Stomach smooth muscle (tissue), 2 donors: ENCODE measurements around the gene MAML3.

Experiments used
- H3K27ac ChIP-seq: one replicate; pipeline ENCODE4 v1.7.0; 2013; ENCODE audit warnings: mild to moderate bottlenecking, low read length, inconsistent platforms
- H3K27me3 ChIP-seq, 2 donors: one replicate each; pipeline ENCODE4 v1.7.0; 2013; ENCODE audit warnings: low read length in 2 of 2; ENCODE audit not compliant: insufficient read depth in 2 of 2, control insufficient read depth in 1 of 2
- H3K36me3 ChIP-seq, 2 donors: one replicate each; pipeline ENCODE4 v1.7.0; 2013; ENCODE audit warnings: low read length in 2 of 2; ENCODE audit not compliant: control insufficient read depth in 2 of 2, insufficient read depth in 2 of 2
- H3K4me1 ChIP-seq: one replicate; pipeline ENCODE4 v1.7.0; 2013; ENCODE audit warnings: low read length; ENCODE audit not compliant: control insufficient read depth, insufficient read depth
- H3K4me3 ChIP-seq, 2 donors: one replicate each; pipeline ENCODE4 v1.7.0; 2013; ENCODE audit warnings: low read length in 2 of 2
- H3K9ac ChIP-seq, 2 donors: one replicate each; pipeline ENCODE4 v1.7.0; 2013; ENCODE audit warnings: low read length in 2 of 2, mild to moderate bottlenecking in 1 of 2
- H3K9me3 ChIP-seq, 2 donors: one replicate each; pipeline ENCODE4 v1.7.0; 2013; ENCODE audit warnings: low read length in 2 of 2; ENCODE audit not compliant: control insufficient read depth in 2 of 2
- donor health status: healthy.
- donor health status: Pancreatic carcinoma.

Gene MAML3

GRCh38 chr4:139973616-139974015 lies 180.4 kb downstream of the MAML3 start:
- H3K27me3 ChIP-seq: no peaks in the 10 kb centered on the region
- peaks cover 6% of the 10 kb centered on the region for H3K4me1 ChIP-seq
- no peak overlapping the region for H3K9ac ChIP-seq
- no peak overlapping the region for H3K4me3 ChIP-seq
- no peaks in the 10 kb centered on the region for H3K36me3 ChIP-seq
- no peak overlapping the region for H3K27ac ChIP-seq
- no peaks in the 10 kb centered on the region for H3K9me3 ChIP-seq

- Histone ChIP-seq H3K4me1 (peaks cover 7% of the 10 kb centered on the region), H3K27ac (no peak overlapping the region), H3K36me3 (no peaks in the 10 kb centered on the region), H3K9me3 (no peaks in the 10 kb centered on the region), H3K27me3 (no peaks in the 10 kb centered on the region), H3K9ac (no peak overlapping the region), H3K4me3 (no peak overlapping the region)
Observed at GRCh38 chr4:139973015-139973414, 181.0 kb downstream of the MAML3 start.

GRCh38 chr4:139972305-139972704 lies 181.7 kb downstream of the MAML3 start:
- Histone ChIP-seq H3K9ac (no peak overlapping the region), H3K27me3 (no peaks in the 10 kb centered on the region), H3K9me3 (no peaks in the 10 kb centered on the region), H3K36me3 (no peaks in the 10 kb centered on the region), H3K4me3 (no peak overlapping the region), H3K27ac (no peak overlapping the region), H3K4me1 (peaks cover 11% of the 10 kb centered on the region)

- Histone ChIP-seq H3K4me3 (no peak overlapping the region), H3K27me3 (no peaks in the 10 kb centered on the region), H3K9me3 (no peaks in the 10 kb centered on the region), H3K4me1 (peaks cover 13% of the 10 kb centered on the region), H3K36me3 (no peaks in the 10 kb centered on the region), H3K9ac (no peak overlapping the region), H3K27ac (no peak overlapping the region)
Observed at GRCh38 chr4:139971111-139971510, 182.9 kb downstream of the MAML3 start.

- no peaks in the 10 kb centered on the region for H3K9me3 ChIP-seq
- H3K4me1 ChIP-seq: peaks cover 17% of the 10 kb centered on the region
Observed at GRCh38 chr4:139969635-139970266, 184.2 kb downstream of the MAML3 start.

GRCh38 chr4:139968831-139969230 lies 185.2 kb downstream of the MAML3 start:
- peak overlapping the region in 1 of 2 donors; percentile 9 for H3K4me3 ChIP-seq
- H3K9me3 ChIP-seq: no peaks in the 10 kb centered on the region
- peak overlapping the region; percentile 31 for H3K27ac ChIP-seq
- H3K27me3 ChIP-seq: no peaks in the 10 kb centered on the region
- H3K9ac ChIP-seq: no peak overlapping the region
- H3K4me1 ChIP-seq: peaks cover 18% of the 10 kb centered on the region
- no peaks in the 10 kb centered on the region for H3K36me3 ChIP-seq

More at GRCh38 chr4:139969635-139970266, 184.2 kb downstream of the MAML3 start:
- Histone ChIP-seq H3K27ac (peak overlapping the region; percentile 6), H3K4me3 (no peak overlapping the region), H3K9ac (no peak overlapping the region), H3K27me3 (no peaks in the 10 kb centered on the region), H3K36me3 (no peaks in the 10 kb centered on the region)

- no peaks in the 10 kb centered on the region for H3K36me3 ChIP-seq
- H3K27ac ChIP-seq: no peak overlapping the region
- no peak overlapping the region for H3K9ac ChIP-seq
- H3K4me3 ChIP-seq: no peak overlapping the region
- no peaks in the 10 kb centered on the region for H3K27me3 ChIP-seq
- no peaks in the 10 kb centered on the region for H3K9me3 ChIP-seq
- H3K4me1 ChIP-seq: peaks cover 18% of the 10 kb centered on the region
Observed at GRCh38 chr4:139966383-139966782, 187.6 kb downstream of the MAML3 start.

GRCh38 chr4:139965789-139966188 lies 188.2 kb downstream of the MAML3 start:
- H3K4me3 ChIP-seq: no peak overlapping the region
- H3K4me1 ChIP-seq: peaks cover 18% of the 10 kb centered on the region
- H3K36me3 ChIP-seq: no peaks in the 10 kb centered on the region
- no peak overlapping the region for H3K9ac ChIP-seq
- no peaks in the 10 kb centered on the region for H3K27me3 ChIP-seq
- H3K9me3 ChIP-seq: no peaks in the 10 kb centered on the region
- no peak overlapping the region for H3K27ac ChIP-seq

GRCh38 chr4:139963708-139964107 lies 190.3 kb downstream of the MAML3 start:
- Histone ChIP-seq H3K27me3 (no peaks in the 10 kb centered on the region), H3K27ac (no peak overlapping the region), H3K9me3 (no peaks in the 10 kb centered on the region), H3K4me3 (no peak overlapping the region), H3K4me1 (peaks cover 13% of the 10 kb centered on the region), H3K36me3 (no peaks in the 10 kb centered on the region), H3K9ac (no peak overlapping the region)

- no peak overlapping the region for H3K27ac ChIP-seq
- H3K36me3 ChIP-seq: no peaks in the 10 kb centered on the region
- H3K4me3 ChIP-seq: no peak overlapping the region
- H3K4me1 ChIP-seq: peaks cover 6% of the 10 kb centered on the region
- H3K9ac ChIP-seq: no peak overlapping the region
- no peaks in the 10 kb centered on the region for H3K9me3 ChIP-seq
- no peaks in the 10 kb centered on the region for H3K27me3 ChIP-seq
Observed at GRCh38 chr4:139962130-139962684, 191.8 kb downstream of the MAML3 start.

GRCh38 chr4:139961344-139961946 lies 192.5 kb downstream of the MAML3 start:
- no peak overlapping the region for H3K27ac ChIP-seq
- H3K27me3 ChIP-seq: no peaks in the 10 kb centered on the region
- peaks cover 7% of the 10 kb centered on the region for H3K4me1 ChIP-seq
- H3K9me3 ChIP-seq: no peaks in the 10 kb centered on the region
- H3K4me3 ChIP-seq: no peak overlapping the region
- no peak overlapping the region for H3K9ac ChIP-seq
- H3K36me3 ChIP-seq: no peaks in the 10 kb centered on the region
